ENCODE data around the gene KIRREL3. TPM values are rescaled to one million over a fixed set of nuclear protein-coding genes. Genes with fewer than 3 reads are reported as not detected.

KIRREL3 gene
- total and polyA plus RNA-seq, 9 of the 15 experiments (the other 6 are each of a cell fraction or from before 2014, with no cell fraction given): 0.04 to 0.10 TPM; not detected in 7

DNA sequence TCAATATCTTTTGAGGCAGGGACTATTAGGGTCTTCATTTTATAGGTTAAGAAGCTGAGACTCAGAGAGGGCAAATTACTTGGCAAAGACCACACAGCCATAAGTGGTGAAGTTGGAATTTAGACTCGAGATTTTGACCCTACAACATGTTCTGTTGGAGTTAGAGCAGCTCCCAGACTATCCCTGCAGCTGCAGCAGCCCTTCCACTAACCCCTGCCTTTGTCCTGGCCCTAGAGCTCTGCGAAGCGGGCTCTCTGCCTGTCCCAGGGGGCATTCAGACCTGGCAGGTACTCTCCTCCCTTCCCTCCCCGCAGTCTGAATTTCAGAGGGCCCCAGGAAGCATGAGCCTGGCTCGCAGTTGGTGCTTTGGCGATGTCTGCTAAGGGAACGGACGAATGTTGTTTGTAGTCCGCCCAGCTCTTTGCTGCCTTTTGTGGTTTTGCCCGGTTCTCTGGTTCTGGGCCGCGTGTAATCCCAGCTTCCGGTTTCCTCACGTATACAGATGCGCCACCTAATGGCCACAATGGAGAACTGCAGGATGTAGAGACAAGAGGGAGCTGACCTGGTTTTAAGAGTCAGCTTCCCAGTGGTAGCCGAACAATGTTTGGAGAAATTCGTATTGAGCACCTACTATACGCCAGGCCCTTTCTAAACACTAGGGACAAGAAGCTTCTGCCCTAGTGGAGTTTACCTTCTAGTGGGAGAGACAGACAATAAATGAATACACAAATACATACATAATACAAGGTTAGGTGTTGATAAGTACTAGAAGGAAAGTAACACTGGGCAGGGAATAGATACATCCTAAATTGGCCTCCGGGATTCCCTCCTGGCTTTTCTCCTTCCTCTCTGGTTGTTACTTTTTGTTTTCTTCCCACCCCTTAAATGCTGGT lies 519.9 kb downstream of the KIRREL3 start (continued):
- TF ChIP-seq, protein P1, sequence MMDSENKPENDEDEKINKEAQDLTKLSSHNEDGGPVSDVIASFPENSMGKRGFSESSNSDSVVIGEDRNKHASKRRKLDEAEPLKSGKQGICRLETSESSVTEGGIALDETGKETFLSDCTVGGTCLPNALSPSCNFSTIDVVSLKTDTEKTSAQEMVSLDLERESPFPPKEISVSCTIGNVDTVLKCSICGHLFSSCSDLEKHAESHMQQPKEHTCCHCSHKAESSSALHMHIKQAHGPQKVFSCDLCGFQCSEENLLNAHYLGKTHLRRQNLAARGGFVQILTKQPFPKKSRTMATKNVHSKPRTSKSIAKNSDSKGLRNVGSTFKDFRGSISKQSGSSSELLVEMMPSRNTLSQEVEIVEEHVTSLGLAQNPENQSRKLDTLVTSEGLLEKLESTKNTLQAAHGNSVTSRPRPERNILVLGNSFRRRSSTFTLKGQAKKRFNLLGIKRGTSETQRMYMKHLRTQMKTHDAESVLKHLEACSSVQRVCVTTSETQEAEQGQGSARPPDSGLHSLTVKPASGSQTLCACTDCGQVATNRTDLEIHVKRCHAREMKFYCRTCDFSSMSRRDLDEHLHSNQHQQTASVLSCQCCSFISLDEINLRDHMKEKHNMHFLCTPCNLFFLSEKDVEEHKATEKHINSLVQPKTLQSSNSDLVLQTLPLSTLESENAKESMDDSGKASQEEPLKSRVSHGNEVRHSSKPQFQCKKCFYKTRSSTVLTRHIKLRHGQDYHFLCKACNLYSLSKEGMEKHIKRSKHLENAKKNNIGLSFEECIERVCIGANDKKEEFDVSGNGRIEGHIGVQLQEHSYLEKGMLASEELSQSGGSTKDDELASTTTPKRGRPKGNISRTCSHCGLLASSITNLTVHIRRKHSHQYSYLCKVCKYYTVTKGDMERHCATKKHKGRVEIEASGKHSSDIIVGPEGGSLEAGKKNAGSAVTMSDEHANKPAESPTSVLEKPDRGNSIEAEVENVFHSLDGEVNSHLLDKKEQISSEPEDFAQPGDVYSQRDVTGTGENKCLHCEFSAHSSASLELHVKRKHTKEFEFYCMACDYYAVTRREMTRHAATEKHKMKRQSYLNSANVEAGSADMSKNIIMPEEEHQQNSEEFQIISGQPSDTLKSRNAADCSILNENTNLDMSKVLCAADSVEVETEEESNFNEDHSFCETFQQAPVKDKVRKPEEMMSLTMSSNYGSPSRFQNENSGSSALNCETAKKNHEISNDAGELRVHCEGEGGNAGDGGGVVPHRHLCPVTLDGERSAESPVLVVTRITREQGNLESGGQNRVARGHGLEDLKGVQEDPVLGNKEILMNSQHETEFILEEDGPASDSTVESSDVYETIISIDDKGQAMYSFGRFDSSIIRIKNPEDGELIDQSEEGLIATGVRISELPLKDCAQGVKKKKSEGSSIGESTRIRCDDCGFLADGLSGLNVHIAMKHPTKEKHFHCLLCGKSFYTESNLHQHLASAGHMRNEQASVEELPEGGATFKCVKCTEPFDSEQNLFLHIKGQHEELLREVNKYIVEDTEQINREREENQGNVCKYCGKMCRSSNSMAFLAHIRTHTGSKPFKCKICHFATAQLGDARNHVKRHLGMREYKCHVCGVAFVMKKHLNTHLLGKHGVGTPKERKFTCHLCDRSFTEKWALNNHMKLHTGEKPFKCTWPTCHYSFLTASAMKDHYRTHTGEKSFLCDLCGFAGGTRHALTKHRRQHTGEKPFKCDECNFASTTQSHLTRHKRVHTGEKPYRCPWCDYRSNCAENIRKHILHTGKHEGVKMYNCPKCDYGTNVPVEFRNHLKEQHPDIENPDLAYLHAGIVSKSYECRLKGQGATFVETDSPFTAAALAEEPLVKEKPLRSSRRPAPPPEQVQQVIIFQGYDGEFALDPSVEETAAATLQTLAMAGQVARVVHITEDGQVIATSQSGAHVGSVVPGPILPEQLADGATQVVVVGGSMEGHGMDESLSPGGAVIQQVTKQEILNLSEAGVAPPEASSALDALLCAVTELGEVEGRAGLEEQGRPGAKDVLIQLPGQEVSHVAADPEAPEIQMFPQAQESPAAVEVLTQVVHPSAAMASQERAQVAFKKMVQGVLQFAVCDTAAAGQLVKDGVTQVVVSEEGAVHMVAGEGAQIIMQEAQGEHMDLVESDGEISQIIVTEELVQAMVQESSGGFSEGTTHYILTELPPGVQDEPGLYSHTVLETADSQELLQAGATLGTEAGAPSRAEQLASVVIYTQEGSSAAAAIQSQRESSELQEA (IDR thresholded peaks at IDR 0.05; ENCODE audit: low read depth): no peak
- no peak for TF ChIP-seq ZC3H8 (IDR thresholded peaks at IDR 0.05)
- TF ChIP-seq RCOR1 (IDR thresholded peaks at IDR 0.05; ENCODE audit: borderline replicate concordance in 1 of 2, low read depth in 2 of 2, low read length in 2 of 2): peak in 1 of 2 experiments; percentile 51; a peak in 1 of 4 replicates
- TF ChIP-seq RNF2 (IDR thresholded peaks at IDR 0.05): no peak
- TF ChIP-seq PTBP1 (IDR thresholded peaks at IDR 0.05; ENCODE audit: low read depth, low read length): no peak
- no peak for TF ChIP-seq SNIP1 (IDR thresholded peaks at IDR 0.05; ENCODE audit: low read depth)
- no peak for TF ChIP-seq MTF1 (CRISPR knock-in tag; IDR thresholded peaks at IDR 0.05; ENCODE audit: borderline replicate concordance)
- TF ChIP-seq ZNF23 (CRISPR knock-in tag; IDR thresholded peaks at IDR 0.05): no peak
- TF ChIP-seq NR2C1 (IDR thresholded peaks at IDR 0.05): no peak
- TF ChIP-seq NR2C1 (tag; IDR thresholded peaks at IDR 0.05): no peak
- TF ChIP-seq, protein P2, sequence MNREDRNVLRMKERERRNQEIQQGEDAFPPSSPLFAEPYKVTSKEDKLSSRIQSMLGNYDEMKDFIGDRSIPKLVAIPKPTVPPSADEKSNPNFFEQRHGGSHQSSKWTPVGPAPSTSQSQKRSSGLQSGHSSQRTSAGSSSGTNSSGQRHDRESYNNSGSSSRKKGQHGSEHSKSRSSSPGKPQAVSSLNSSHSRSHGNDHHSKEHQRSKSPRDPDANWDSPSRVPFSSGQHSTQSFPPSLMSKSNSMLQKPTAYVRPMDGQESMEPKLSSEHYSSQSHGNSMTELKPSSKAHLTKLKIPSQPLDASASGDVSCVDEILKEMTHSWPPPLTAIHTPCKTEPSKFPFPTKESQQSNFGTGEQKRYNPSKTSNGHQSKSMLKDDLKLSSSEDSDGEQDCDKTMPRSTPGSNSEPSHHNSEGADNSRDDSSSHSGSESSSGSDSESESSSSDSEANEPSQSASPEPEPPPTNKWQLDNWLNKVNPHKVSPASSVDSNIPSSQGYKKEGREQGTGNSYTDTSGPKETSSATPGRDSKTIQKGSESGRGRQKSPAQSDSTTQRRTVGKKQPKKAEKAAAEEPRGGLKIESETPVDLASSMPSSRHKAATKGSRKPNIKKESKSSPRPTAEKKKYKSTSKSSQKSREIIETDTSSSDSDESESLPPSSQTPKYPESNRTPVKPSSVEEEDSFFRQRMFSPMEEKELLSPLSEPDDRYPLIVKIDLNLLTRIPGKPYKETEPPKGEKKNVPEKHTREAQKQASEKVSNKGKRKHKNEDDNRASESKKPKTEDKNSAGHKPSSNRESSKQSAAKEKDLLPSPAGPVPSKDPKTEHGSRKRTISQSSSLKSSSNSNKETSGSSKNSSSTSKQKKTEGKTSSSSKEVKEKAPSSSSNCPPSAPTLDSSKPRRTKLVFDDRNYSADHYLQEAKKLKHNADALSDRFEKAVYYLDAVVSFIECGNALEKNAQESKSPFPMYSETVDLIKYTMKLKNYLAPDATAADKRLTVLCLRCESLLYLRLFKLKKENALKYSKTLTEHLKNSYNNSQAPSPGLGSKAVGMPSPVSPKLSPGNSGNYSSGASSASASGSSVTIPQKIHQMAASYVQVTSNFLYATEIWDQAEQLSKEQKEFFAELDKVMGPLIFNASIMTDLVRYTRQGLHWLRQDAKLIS (CRISPR knock-in tag; IDR thresholded peaks at IDR 0.05): no peak
- TF ChIP-seq, protein P3, sequence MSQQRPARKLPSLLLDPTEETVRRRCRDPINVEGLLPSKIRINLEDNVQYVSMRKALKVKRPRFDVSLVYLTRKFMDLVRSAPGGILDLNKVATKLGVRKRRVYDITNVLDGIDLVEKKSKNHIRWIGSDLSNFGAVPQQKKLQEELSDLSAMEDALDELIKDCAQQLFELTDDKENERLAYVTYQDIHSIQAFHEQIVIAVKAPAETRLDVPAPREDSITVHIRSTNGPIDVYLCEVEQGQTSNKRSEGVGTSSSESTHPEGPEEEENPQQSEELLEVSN (IDR thresholded peaks at IDR 0.05; ENCODE audit: borderline replicate concordance in 1 of 2, extremely low read depth in 1 of 2, insufficient read depth in 1 of 2, insufficient read length in 1 of 2, low read depth in 1 of 2, low read length in 1 of 2, poor library complexity in 1 of 2, severe bottlenecking in 1 of 2): peak; percentile 50 to 87
- TF ChIP-seq NFRKB (IDR thresholded peaks at IDR 0.05; ENCODE audit: low read depth): no peak
- no peak for TF ChIP-seq HDAC2 (IDR thresholded peaks at IDR 0.05)

Data from K562 (cell line).